HG02642 (cell line): ENCODE results near the gene SPSB3.

Experiments used
- ATAC-seq: cut with Tn5 transposase; IDR thresholded peaks from one replicate; pipeline ENCODE4 v1.9.1; 2021; ENCODE audit warnings: mild to moderate bottlenecking; ENCODE audit not compliant: unreplicated experiment, poor library complexity

Gene SPSB3

DNA sequence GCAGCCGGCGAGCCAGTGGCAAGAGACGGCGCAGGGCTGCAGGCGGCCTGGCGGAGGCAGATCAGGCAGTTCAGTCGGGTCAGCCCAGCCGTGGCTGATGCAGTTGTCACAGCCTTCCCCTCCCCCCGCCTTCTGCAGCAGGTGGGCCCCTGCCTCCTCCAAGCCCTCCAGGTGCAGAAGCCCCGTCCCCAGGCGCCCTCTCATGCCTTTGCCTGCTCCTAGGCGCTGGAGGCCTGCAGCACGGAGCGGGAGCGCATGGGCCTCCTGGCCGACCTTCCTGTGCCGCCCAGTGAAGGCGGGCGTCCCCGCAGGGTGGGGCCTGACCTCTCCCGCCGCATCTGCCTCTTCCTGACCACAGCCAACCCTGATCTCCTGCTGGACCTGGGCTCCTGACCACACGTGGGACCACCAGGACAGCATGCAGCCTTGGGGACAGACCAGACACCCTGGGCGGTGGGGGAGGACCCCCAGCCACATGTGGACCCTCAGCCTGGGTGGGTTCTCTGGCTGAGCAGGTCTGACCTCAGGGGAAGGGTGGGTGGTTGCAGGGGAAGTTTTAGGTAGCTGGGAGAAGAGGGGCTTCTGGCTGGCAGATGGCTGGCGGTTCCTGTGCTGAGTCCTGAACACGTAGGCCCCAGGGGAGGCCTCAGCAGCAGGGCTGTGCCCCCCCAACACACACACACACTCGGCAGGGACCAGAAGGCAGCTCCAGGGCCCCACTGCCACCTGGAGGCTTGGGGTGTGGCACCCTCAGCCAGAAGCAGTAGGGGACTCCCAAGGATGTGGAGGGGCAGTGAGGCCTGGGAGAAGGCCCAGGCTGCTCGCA lies 6.3 kb downstream of the SPSB3 start:
- ATAC-seq: no peak

DNA sequence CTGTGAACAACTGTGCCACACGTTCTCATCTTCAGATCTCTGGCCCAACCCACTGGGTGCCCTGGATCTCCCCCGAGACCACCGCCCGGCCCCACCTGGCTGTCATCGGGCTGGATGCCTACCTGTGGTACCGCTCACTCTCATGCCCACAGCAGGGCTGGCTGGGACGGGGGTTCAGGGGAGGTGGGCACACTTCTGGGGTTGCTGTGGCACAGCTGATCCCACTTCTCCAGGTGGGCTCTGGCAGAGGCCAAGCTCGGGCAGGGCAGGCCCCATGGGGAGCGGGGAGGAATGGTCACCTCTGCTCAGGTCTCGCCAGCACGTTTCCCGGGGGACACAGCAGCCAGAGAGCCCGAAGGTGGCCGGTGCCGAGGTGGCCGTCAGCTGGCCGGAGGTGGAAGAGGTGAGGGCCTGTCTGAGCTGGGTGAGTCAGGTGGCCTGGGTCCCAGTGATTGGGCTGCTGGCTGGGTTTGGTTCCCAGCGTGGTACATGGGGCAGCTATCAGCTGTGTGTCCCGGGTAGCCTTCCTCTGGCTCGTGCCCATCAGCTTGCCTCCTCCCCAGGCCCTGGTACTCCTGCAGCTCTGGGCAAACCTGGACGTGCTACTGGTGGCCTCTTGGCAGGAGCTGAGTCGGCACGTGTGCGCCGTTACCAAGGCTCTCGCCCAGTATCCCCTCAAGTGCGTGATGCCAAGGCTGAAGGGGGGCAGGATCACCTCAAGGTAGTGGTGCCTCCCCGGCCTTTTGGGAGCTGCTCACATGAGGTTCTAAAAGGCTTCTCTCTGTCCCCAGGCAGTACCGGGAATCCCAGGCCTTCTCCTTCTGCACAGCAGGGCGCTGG lies 7.1 kb downstream of the SPSB3 start:
- no peak for ATAC-seq

DNA sequence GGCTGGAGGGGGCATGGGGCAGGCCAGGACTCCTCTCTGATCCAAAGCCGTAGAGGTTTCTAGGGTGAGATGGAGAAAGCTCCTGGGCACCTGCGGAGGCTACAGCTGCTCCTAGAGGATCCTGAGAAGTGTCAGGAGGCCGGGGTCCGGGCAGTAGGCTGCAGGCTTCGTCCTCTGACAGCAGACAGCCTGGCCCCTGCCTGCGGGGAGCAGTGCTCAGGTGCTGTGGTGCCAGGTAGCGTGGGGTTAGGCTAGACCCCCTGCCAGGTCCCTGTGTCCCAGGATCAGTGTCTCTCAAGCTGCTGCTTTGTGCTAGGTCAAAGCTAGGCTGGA lies 8.0 kb downstream of the SPSB3 start:
- ATAC-seq: no peak

DNA sequence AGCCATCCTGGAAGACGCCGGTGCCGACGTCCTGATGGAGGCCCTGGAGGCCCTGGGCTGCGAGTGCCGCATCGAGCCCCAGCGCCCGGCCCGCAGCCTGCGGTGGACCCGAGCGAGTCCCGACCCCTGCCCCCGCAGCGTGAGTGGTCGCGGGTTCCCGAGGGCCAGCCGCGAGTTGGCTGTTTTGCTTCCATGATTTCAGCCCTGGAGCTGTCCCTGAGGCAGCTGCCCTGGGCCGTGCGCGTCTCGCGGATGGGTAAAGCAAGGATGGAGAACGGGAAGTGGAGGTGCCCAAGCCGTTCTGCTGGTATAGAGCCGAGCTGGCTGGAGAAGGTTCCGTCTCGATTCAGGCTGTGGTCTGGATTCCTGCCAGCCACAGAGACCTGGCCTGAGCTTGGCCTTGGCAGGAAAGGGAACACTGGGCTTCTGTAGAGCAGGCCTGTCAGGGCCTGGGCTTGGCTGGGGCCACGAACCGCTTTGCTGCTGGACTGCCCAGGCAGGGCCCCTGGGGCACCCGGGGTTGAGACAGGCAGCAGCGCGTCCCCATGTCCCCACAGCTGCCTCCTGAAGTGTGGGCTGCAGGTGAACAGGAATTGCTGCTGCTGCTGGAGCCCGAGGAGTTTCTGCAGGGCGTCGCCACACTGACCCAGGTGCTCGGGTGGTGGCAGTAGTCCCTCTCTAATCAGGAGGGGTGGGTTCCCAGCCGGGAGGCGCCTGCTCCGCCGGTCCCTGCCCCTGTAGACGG lies 8.5 kb downstream of the SPSB3 start:
- ATAC-seq: no peak

DNA sequence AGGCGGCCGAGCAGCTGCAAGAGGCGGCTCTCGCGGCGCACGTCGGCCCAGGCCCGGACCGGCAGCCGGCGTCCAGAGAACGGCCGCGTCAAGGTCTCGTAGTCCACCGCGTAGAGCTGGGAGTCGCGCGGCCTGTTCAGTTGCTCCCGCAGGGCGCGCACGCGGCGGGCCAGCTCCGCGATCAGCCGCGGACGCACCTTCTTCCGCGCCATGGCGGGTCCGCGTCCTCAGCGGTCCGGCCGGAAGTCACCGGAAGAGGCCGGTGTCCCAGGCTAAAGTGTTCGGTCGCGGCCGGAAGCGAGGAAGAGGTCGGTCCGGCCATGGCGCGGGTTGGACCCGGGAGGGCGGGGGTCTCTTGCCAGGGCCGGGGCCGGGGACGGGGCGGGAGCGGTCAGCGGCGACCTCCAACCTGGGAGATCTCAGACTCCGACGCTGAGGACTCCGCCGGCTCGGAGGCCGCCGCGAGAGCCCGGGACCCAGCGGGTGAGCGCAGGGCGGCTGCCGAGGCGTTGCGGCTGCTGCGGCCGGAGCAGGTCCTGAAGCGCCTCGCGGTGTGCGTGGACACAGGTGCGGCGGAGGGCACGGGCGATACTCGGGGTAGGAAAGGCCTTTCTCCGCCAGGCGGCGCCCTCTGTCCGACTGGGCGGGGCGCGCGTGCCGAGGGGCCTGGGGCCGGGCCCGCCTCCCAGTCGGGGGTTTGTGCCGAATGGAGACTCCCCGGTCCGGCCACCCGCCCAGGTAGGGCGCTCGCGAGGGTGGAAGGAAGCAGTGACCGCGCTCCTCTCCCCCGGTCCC lies 9.3 kb downstream of the SPSB3 start, which contains the start of gene MRPS34:
Gene MRPS34 (minus strand): TSS at position 227 of the 795 bp plus-strand sequence. CDS start 15 bp downstream, at position 212.
- ATAC-seq: peak; percentile 48

DNA sequence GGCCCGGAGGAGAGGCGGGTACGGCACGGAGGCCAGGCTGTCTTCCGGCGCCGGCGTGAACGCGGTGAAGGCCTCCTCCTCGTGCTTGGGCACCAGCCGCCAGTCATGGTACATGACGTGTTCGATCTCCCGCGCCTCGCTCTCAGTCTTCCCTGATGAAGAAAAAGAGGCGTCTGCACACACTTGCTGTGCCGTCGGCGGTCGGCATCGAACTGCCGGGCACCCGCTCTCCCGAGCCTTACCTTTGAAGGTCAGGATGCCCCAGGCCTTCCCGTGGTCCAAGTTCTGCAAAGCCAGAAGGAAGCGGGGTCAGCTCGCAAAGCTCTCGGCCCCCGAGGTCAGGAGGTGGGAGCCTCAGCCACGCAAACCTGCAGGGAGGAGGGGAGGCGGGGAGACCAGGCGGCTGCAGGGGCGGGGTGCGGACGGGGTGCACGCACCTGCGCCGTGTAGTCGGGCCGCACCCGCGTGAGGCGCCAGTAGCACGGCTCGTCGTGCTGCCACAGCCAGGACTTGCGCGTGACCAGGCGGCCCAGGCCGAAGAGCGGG lies 9.9 kb downstream of the SPSB3 start, which contains the start of gene EME2:
Gene EME2 (plus strand): TSS at position 449 of the 546 bp plus-strand sequence. CDS start 418 bp downstream, outside the sequence.
- ATAC-seq: peak; percentile 9

DNA sequence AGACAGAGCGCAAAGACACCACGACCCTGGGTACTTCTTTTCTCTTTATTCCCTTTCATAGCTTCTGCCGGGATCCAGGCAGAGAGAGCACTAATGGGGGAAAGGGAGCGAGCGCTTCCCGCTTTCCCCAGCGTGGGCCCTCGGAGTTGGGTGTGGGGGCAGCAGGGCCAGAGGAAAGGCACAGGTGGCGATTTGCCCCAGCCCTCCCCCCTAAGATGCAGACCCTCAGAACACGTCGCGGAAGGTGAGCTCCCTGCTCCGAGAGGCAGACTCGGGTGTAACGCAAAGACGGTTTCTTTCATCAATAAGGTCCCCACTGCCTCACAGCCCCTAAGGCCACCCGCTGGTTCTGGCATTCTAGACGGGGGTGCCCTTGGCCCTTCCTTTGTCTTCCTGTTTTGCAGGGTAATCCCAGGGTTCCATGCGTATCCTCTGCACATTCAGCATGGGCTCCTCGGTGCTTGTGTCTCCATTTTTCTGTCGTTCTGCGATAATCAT lies 10.5 kb downstream of the SPSB3 start:
- no peak for ATAC-seq

DNA sequence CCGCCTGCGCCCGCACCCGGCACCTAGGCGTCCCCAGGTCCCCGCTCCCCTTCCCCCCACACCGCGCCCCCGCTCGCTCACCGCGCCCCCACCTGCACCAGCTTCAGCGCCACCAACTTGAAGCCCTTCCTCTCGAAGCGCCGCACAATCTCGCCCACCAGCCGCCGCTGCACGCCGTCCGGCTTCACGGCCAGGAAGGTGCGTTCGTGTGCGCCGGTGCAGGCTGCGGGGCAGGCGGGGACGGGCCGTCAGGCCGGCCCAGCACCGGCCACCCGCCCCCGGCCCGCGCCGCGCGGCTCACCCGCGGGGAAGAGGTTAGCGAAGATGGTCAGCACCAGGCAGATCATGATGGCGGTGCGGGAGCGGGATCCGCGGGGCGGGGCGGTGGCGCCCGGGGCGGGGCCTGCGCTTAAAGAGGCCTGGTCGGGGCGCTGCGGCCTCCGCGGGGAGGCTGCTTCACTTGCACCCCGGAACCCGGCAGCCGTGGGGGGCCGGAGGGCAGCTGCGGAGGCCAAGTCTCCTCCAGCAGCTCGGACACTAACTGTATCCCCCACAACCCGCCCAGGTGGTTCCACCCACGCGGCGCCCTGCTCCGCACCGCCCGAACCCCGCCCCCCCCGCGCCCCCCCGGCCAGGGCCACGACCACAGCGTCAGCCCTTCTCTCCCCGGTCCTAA lies 11.0 kb downstream of the SPSB3 start, which contains the start of gene NME3:
Gene NME3 (minus strand): TSS at position 356 of the 676 bp plus-strand sequence. CDS start 9 bp downstream, at position 347.
- peak; percentile 32 for ATAC-seq

DNA sequence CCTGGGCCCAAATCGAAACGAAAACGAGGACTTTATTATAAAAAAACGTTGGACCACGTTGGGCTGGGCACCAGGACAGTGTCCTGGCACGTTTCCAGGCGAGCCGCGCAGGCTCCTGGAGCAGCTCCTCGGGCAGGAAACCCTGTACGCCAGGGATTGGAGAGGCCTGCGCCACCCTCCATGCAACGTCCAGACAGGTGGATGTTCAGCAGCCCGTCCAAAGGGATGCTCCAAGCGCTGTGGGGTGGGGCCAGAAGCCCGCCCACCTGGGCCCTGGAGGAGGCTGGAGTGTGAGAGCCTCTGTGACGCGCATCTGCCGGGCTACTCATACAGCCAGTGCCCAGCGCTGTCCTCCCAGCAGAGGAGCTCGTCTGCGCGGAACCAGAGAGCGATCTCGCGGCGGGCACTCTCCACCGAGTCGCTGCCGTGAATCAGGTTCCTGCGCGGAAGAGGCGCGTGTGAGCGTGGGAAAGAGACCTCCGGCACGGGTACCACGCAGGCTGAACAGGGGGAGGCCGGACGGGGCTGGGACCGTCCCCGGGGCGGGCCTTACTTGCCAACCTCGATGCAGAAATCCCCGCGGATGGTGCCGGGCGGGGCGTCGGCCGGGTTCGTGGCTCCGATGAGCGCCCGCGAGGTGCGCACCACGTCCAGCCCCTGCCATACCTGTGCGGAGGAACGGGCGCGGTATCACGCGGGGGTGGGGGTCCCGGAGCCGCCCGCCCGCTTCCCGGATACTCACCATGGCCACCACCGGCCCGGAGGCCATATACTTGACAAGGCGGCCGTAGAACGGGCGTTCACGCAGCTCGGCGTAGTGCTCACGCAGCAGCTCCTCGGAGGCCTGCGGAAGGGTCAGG lies 11.8 kb downstream of the SPSB3 start:
- ATAC-seq: no peak

DNA sequence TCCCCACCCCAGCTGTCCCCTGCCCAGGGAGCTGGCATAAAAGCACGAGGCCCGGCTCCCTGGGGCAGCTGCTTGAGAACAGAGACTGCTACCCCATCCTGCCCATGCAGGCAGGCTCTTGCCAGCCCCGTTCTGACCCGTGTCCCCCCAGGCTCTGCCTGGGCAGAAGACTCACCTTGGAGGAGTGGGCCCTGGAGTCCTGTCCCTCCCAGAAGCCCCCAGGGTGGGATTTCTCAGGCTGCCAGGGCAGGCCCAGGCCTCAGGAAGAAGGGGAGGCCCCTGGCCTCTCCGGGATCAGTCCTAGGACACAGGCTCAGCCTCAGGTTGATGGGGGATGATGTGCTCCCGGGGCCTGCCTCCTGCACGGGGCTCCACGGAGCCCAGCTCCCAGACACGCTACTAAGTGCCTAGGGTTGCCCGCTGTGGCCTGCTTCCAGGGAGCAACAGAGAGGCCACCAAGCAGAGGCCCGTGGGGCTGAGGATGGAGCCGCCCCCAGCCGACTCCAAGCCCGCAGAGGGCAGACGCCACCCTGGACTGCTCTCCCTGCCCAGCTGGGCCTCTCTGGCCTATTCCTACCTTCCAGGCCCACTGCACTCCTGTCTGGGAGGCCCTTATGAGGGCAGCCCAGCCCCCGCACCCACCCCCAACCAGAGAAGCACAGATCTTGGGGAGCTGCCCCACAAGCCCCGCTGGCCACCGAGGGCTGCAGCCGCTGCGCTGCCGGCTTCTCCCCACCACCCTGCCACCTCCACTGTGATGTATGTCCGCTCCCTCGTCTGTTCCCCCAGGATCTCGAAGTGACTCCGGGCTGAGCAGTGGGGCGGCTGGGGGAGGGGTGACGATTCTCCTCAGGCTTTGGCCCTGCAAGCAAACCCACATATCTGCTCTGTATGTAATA lies 12.7 kb downstream of the SPSB3 start:
- ATAC-seq: no peak

DNA sequence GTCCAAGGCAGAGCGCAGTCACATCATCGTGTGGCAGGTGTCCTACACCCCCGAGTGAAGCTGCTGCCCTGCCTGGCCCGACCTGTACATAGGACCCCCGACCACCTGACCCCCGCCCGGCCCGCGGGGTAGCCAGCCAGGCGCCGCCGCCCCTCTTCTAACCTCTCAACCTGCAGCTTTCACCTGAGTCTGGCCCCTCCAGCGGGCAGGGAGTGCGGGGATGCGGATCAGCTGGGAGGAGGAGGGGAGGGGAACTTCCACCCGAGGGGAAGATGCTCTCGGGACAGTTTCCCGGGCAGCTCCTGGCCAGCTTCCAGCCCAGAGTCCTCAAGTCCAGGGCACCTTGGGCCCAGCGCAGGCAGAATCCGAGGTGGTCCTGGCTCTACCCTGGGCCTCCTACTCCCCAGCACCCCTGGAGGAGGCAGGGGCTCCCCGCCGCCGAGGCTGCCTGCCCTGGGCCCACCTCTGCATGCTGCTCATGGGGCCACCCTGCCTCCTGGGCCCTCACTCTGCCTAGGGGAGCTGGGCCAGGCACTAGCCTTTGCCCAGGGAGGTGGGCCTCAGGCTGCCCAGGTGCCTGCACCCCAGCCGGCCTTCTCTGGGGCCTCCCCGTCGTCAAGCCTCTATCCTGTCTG lies 13.5 kb downstream of the SPSB3 start:
- no peak for ATAC-seq

DNA sequence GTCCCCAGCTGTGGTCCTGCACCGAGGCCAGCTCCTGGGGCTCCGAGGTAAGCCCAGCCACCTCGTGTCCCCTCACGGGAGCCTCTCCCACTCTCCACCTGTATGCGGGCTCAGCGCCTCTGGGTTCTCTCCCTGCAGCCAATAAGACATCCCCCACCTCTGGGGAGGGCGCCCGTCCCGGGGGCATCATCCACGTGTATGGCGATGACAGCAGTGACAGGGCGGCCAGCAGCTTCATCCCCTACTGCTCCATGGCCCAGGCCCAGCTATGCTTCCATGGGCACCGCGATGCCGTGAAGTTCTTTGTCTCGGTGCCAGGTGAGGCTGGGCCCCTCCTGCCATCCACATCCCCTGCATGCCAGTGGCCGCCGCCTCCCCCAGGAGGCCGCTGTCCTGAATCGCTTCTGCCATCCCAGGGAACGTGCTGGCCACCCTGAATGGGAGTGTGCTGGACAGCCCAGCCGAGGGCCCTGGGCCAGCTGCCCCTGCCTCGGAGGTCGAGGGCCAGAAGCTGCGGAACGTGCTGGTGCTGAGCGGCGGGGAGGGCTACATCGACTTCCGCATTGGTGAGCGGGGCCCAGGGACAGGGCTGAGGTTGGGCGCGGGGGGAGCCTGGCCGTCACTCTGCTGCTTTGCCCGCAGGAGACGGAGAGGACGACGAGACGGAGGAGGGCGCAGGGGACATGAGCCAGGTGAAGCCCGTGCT lies 14.2 kb downstream of the SPSB3 start:
- no peak for ATAC-seq

DNA sequence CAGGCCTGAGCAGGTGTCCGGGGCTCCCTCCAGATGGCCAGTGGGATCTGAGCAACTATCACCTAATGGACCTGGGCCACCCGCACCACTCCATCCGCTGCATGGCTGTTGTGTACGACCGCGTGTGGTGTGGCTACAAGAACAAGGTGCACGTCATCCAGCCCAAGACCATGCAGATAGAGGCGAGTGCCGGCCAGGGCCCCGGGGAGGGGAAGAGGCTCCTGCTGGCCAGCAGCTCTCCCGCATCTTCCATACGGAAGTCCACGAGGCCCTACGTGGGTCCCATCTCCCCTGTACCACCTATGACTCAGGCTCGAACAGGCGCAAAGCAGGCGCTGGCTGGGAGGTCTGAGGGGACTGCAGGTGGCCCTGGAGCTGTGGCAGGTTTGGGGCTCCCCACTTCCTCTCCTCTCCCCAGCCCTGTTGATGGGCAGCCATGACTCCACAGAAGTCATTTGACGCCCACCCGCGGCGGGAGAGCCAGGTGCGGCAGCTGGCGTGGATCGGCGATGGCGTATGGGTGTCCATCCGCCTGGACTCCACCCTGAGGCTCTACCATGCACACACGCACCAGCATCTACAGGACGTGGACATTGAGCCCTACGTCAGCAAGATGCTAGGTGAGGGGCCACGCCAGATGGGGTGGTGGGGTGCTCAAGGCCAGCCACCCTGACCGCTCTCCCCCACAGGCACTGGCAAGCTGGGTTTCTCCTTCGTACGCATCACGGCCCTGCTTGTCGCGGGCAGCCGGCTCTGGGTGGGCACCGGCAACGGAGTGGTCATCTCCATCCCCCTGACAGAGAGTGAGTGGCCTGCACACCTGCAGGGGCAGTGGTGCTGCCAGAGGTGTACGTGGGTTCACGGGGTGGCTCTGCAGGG lies 15.0 kb downstream of the SPSB3 start:
- no peak for ATAC-seq

DNA sequence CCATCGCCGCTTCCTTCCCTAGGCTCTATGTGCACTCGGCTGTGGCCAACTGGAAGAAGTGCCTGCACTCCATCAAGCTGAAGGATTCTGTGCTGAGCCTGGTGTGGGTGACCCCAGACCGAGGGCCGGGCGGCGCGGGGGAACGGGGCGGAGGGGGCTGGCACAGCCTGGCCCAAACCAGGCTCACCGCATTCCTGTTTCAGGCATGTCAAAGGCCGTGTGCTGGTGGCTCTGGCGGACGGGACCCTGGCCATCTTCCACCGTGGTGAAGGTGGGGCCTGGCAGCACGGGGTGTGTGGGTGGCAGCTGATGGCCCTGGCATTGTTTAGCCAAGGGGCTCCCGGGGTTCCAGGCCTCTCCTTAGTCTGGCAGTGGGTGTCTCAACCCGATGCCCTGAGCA lies 15.7 kb downstream of the SPSB3 start:
- no peak for ATAC-seq

DNA sequence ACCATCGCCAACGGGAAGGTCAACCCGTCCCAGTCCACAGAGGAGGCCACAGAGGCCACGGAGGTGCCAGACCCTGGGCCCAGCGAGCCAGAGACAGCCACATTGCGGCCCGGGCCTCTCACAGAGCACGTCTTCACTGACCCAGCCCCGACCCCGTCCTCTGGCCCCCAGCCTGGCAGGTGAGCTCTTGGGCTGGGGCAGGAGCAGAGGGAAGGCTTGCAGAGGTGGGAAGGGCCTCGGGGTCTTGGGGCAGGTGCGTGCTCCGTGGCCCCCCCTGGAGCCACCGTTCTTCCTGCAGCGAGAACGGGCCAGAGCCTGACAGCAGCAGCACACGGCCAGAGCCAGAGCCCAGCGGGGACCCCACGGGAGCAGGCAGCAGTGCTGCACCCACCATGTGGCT lies 16.1 kb downstream of the SPSB3 start:
- no peak for ATAC-seq
